SK-N-SH (cell line): ENCODE data around the gene PPIH. TPM values are rescaled to one million over a fixed set of nuclear protein-coding genes. Genes with fewer than 3 reads are reported as not detected.

ENCODE experiments used
- CTCF ChIA-PET: fragments of 300-600, 350-600 bp; formaldehyde crosslinking; extraction: SDS; loops from one replicate; lab custom pipeline; 2021; lab: Yijun Ruan, JAX
- POLR2A ChIA-PET: fragments of 350-600 bp; sonication (Branson Sonifier 250); formaldehyde crosslinking; extraction: SDS; loops from one replicate; lab custom pipeline; 2020; ENCODE audit warnings: antibody characterized with exemption, inconsistent platforms; lab: Yijun Ruan, JAX
- DNase-seq: peaks from one replicate; pipeline ENCODE4 v3.0.0; 2012
- H2AFZ ChIP-seq: fragments of 200-600 bp; sonication (generic); 2 replicates; pipeline ENCODE4 v1.8.1; 2016; ENCODE audit warnings: antibody characterized with exemption, mild to moderate bottlenecking, low read depth
- H3F3A ChIP-seq: fragments of 200-600 bp; sonication (generic); replicated peaks from 2 replicates; pipeline ENCODE3; 2016; ENCODE audit warnings: antibody characterized with exemption, mild to moderate bottlenecking; ENCODE audit not compliant: insufficient read depth
- H3K27ac ChIP-seq, 2 experiments: fragments of 200-500 bp in 1 of 2; fragments of 200-600 bp in 1 of 2; sonication (Bioruptor generic) in 1 of 2; sonication (generic), shearing (Covaris generic) in 1 of 2; 2 replicates each; pipeline versions ENCODE4 v1.5.1 to v1.6.1; 2014 to 2016; ENCODE audit warnings: low read depth in 2 of 2, inconsistent platforms in 1 of 2, low read length in 1 of 2, mild to moderate bottlenecking in 1 of 2, mixed read lengths in 1 of 2
- H3K27me3 ChIP-seq: fragments of 200-600 bp; sonication (generic), shearing (Covaris generic); 2 replicates; pipeline ENCODE4 v1.6.1; 2016; ENCODE audit warnings: mixed run types; ENCODE audit not compliant: insufficient read depth
- H3K36me3 ChIP-seq, 2 experiments: fragments of 200-500 bp in 1 of 2; fragments of 200-600 bp in 1 of 2; sonication (Bioruptor generic) in 1 of 2; sonication (generic) in 1 of 2; replicated peaks in 1 of 2; 2 replicates each; pipeline versions ENCODE3 to v1.5.1; 2014 to 2016; ENCODE audit warnings: low read length in 1 of 2, mild to moderate bottlenecking in 1 of 2; ENCODE audit not compliant: insufficient read depth in 2 of 2, control insufficient read depth in 1 of 2
- H3K4me1 ChIP-seq, 2 experiments: fragments of 200-500 bp in 1 of 2; fragments of 200-600 bp in 1 of 2; sonication (Bioruptor generic) in 1 of 2; sonication (generic), shearing (Covaris generic) in 1 of 2; 2 replicates each; pipeline versions ENCODE4 v1.5.1 to v1.6.1; 2014 to 2016; ENCODE audit warnings: low read depth in 1 of 2, low read length in 1 of 2, mixed run types in 1 of 2; ENCODE audit not compliant: insufficient read depth in 2 of 2, control insufficient read depth in 1 of 2
- H3K4me2 ChIP-seq: fragments of 200-600 bp; sonication (generic), shearing (Covaris generic); 2 replicates; pipeline ENCODE4 v1.6.1; 2017; ENCODE audit warnings: mixed run types
- H3K4me3 ChIP-seq, 2 experiments: fragments of 200-500 bp in 1 of 2; fragments of 200-600 bp in 1 of 2; sonication (Bioruptor generic) in 1 of 2; sonication (generic), shearing (Covaris generic) in 1 of 2; 2 replicates each; pipeline versions ENCODE4 v1.5.1 to v1.8.1; 2014 to 2016; ENCODE audit warnings: low read depth in 2 of 2, inconsistent platforms in 1 of 2, low read length in 1 of 2, mild to moderate bottlenecking in 1 of 2, mixed read lengths in 1 of 2, moderate library complexity in 1 of 2
- H3K79me2 ChIP-seq: fragments of 200-600 bp; sonication (generic); 2 replicates; pipeline ENCODE4 v1.8.1; 2017; ENCODE audit warnings: mild to moderate bottlenecking; ENCODE audit not compliant: insufficient read depth
- H3K9ac ChIP-seq: fragments of 200-600 bp; sonication (generic); 2 replicates; pipeline ENCODE4 v1.6.1; 2017; ENCODE audit warnings: mixed run types
- H3K9me2 ChIP-seq: fragments of 200-600 bp; sonication (generic); 2 replicates; pipeline ENCODE4 v1.6.1; 2017; ENCODE audit warnings: mixed run types
- H3K9me3 ChIP-seq: fragments of 200-600 bp; sonication (generic); 2 replicates; pipeline ENCODE4 v1.6.1; 2017; ENCODE audit warnings: mixed run types, mild to moderate bottlenecking, moderate library complexity
- H4K20me1 ChIP-seq: fragments of 200-600 bp; sonication (generic); 2 replicates; pipeline ENCODE4 v1.6.1; 2017; ENCODE audit warnings: mild to moderate bottlenecking, mixed run types; ENCODE audit not compliant: insufficient read depth
- CTCF ChIP-seq: fragments of 200-600 bp; sonication (generic); IDR thresholded peaks from 2 replicates; pipeline ENCODE4 v1.6.1; 2017; ENCODE audit warnings: antibody characterized with exemption, mild to moderate bottlenecking, moderate library complexity
- EP300 ChIP-seq, 2 experiments: IDR thresholded peaks; 2 replicates each; pipeline versions ENCODE4 v1.4.0 to v1.6.1; 2012; ENCODE audit warnings: borderline replicate concordance in 1 of 2, low read depth in 1 of 2, low read length in 1 of 2
- FOSL2 ChIP-seq: IDR thresholded peaks from 2 replicates; pipeline ENCODE4 v1.4.0; 2012; ENCODE audit warnings: low read depth, mild to moderate bottlenecking, moderate library complexity, borderline replicate concordance
- FOXJ3 ChIP-seq: sonication (generic); formaldehyde crosslinking; IDR thresholded peaks from 2 replicates; pipeline ENCODE4 v1.5.1; 2020; ENCODE audit warnings: mild to moderate bottlenecking, missing genetic modification reagents
- FOXM1 ChIP-seq: IDR thresholded peaks from 2 replicates; pipeline ENCODE4 v1.4.0; 2012; ENCODE audit warnings: low read depth, mild to moderate bottlenecking
- GABPA ChIP-seq: IDR thresholded peaks from 2 replicates; pipeline ENCODE4 v1.4.0; 2012; ENCODE audit warnings: low read depth, mild to moderate bottlenecking
- GATA2 ChIP-seq: sonication (generic); formaldehyde crosslinking; IDR thresholded peaks from 2 replicates; pipeline ENCODE4 v1.5.0; 2020; ENCODE audit warnings: mild to moderate bottlenecking, missing genetic modification reagents
- NFIC ChIP-seq: IDR thresholded peaks from 2 replicates; pipeline ENCODE4 v1.4.0; 2012; ENCODE audit warnings: borderline replicate concordance
- NRF1 ChIP-seq: IDR thresholded peaks from 2 replicates; pipeline ENCODE4 v1.6.1; 2012; ENCODE audit warnings: low read depth, mild to moderate bottlenecking, low read length
- POLR2AphosphoS5 ChIP-seq: IDR thresholded peaks from 2 replicates; pipeline ENCODE4 v1.6.1; 2012; ENCODE audit warnings: low read depth, low read length
- RCOR1 ChIP-seq: fragments of 150-350 bp; IDR thresholded peaks from 2 replicates; pipeline ENCODE4 v1.6.1; 2017; ENCODE audit warnings: antibody characterized with exemption, low read length
- SIN3A ChIP-seq: IDR thresholded peaks from 2 replicates; pipeline ENCODE4 v1.6.1; 2012; ENCODE audit warnings: low read depth, mild to moderate bottlenecking, low read length, moderate library complexity, borderline replicate concordance
- SMC3 ChIP-seq: IDR thresholded peaks from 2 replicates; pipeline ENCODE4 v1.6.1; 2012; ENCODE audit warnings: low read depth, low read length, improper control_type of control experiment
- TCF12 ChIP-seq: IDR thresholded peaks from 2 replicates; pipeline ENCODE4 v1.4.0; 2012
- USF1 ChIP-seq: IDR thresholded peaks from 2 replicates; pipeline ENCODE4 v1.4.0; 2012; ENCODE audit warnings: low read depth, borderline replicate concordance
- ZBTB33 ChIP-seq: IDR thresholded peaks from 2 replicates; pipeline ENCODE4 v1.4.0; 2012; ENCODE audit warnings: low read depth, borderline replicate concordance
- WGBS: methylation state at CpG from one replicate; pipeline ENCODE4 v1.1.6; 2017; ENCODE audit warnings: low lambda C conversion rate; 5-methylcytosine and 5-hydroxymethylcytosine counted together
- polyA plus RNA-seq, 3 experiments: library from polyadenylated mRNA; depleted of rRNA; stranded (reverse); fragments of >200 nt; gene quantifications; 2 replicates each; pipeline ENCODE4 v1.2.3, GENCODE V29; 2012

The PPIH gene
- polyA plus RNA-seq, 1 of the 3 experiments (the other 2 are of a cell fraction), result 89.1 TPM

DNA sequence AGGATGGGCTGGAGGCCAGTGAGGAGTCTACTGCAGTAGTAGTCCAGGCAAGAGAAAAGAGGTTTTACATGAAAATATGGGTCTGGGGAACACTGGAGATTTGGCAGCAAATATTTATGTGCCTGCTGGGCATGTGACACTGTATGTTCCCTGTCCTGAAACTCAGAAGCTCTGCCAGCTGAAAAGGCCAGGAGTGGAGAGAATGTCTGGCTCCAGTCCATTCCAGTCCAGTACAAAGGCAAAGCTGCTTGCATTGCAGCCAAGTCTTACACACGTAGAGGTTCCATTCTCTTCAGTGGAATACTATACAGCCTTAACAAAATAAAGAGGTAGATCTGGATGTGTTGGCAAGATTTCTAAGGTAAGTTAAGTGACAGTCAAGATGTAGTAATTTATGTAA is 16.5 kb downstream of the PPIH start:
- 100% methylated on average over 1 of the region's 1 CpG for WGBS
- DNase-seq, result no peak
- ChIA-PET POLR2A (no interaction called here), CTCF (interaction anchor here (1.5 kb wide), 1 partner anchor 17 kb away, joined by 5 read pairs; the partner anchor contains the start of gene PPIH)
- H3K36me3 ChIP-seq, result peaks cover 9 to 21% of the 10 kb centered on the region in 2 experiments
- H3K9me2 ChIP-seq, result no peaks in the 10 kb centered on the region
- no peaks in the 10 kb centered on the region for H4K20me1 ChIP-seq
- H3K4me2 ChIP-seq, result no peak overlapping the region
- no peaks in the 10 kb centered on the region for H3K27me3 ChIP-seq
- H3K9ac ChIP-seq, result no peak overlapping the region
- no peak overlapping the region for H2AFZ ChIP-seq
- TF ChIP-seq TCF12, result no peak
- TF ChIP-seq RCOR1, result no peak
- no peak for TF ChIP-seq SMC3
- TF ChIP-seq SIN3A, result no peak
- no peak for TF ChIP-seq CTCF
- TF ChIP-seq NRF1, result no peak
- TF ChIP-seq NFIC, result no peak
- TF ChIP-seq FOXJ3 (CRISPR knock-in tag), result no peak
- no peak for TF ChIP-seq EP300 (IDR thresholded peaks at IDR 0.05; ENCODE audit: borderline replicate concordance in 1 of 2, low read depth in 1 of 2, low read length in 1 of 2)
- TF ChIP-seq FOXM1, result no peak
- TF ChIP-seq GABPA, result no peak
- TF ChIP-seq ZBTB33, result no peak
- no peak for TF ChIP-seq POLR2AphosphoS5
- TF ChIP-seq FOSL2, result no peak
- TF ChIP-seq GATA2 (CRISPR knock-in tag), result no peak
- TF ChIP-seq USF1, result no peak
- H3F3A ChIP-seq, result no peaks in the 10 kb centered on the region
- no peak overlapping the region for H3K4me3 ChIP-seq
- H3K79me2 ChIP-seq, result no peaks in the 10 kb centered on the region
- no peaks in the 10 kb centered on the region for H3K4me1 ChIP-seq
- no peak overlapping the region for H3K27ac ChIP-seq
- H3K9me3 ChIP-seq, result no peaks in the 10 kb centered on the region
